Sigmoid colon (tissue), 4 donors: ENCODE results near the gene TBX3.

Source experiments
- EP300 ChIP-seq, 4 donors: sonication (generic); formaldehyde crosslinking; IDR thresholded peaks; one replicate each; pipeline ENCODE4 v1.6.1; 2017; ENCODE audit warnings: antibody characterized with exemption in 4 of 4
- POLR2A ChIP-seq, 2 donors: fragments of 450-650 bp; IDR thresholded peaks; one replicate each; pipeline ENCODE4 v1.6.1; 2016; ENCODE audit warnings: antibody characterized with exemption in 2 of 2, mild to moderate bottlenecking in 2 of 2, moderate library complexity in 2 of 2
- POLR2AphosphoS5 ChIP-seq, 4 donors: sonication (generic); formaldehyde crosslinking; IDR thresholded peaks; one replicate each; pipeline ENCODE4 v1.6.1; 2017; ENCODE audit warnings: antibody characterized with exemption in 4 of 4
- TF ChIP-seq, protein P1 (sequence below), 4 experiments: fragments of 450-650 bp in 3 of 4; fragments of 200-600 bp in 1 of 4; IDR thresholded peaks; one replicate each; pipeline ENCODE4 v1.5.1; 2016 to 2019; ENCODE audit warnings: antibody characterized with exemption in 4 of 4, mild to moderate bottlenecking in 3 of 4, moderate library complexity in 2 of 4

DNA sequence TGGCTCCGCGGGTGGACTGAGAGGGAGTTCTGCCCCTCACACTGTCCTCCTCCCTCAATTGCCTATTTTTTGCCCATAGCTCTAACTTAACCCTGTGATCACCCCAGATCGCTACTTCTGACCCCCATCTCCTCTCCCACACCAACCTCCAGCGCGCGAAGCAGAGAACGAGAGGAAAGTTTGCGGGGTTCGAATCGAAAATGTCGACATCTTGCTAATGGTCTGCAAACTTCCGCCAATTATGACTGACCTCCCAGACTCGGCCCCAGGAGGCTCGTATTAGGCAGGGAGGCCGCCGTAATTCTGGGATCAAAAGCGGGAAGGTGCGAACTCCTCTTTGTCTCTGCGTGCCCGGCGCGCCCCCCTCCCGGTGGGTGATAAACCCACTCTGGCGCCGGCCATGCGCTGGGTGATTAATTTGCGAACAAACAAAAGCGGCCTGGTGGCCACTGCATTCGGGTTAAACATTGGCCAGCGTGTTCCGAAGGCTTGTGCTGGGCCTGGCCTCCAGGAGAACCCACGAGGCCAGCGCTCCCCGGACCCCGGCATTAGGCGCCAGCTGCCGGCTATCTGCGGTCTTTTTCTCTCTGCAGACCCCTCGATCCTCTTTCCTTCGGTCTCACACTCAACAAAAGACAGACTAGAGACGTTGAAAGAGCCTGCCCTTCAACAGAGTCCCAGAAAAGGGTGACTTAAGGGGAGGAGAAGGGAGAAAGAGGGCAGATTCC, 3.0 kb upstream of the TBX3 start:
- no peak for TF ChIP-seq POLR2A (IDR thresholded peaks at IDR 0.05)
- TF ChIP-seq, protein P1, sequence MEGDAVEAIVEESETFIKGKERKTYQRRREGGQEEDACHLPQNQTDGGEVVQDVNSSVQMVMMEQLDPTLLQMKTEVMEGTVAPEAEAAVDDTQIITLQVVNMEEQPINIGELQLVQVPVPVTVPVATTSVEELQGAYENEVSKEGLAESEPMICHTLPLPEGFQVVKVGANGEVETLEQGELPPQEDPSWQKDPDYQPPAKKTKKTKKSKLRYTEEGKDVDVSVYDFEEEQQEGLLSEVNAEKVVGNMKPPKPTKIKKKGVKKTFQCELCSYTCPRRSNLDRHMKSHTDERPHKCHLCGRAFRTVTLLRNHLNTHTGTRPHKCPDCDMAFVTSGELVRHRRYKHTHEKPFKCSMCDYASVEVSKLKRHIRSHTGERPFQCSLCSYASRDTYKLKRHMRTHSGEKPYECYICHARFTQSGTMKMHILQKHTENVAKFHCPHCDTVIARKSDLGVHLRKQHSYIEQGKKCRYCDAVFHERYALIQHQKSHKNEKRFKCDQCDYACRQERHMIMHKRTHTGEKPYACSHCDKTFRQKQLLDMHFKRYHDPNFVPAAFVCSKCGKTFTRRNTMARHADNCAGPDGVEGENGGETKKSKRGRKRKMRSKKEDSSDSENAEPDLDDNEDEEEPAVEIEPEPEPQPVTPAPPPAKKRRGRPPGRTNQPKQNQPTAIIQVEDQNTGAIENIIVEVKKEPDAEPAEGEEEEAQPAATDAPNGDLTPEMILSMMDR (IDR thresholded peaks at IDR 0.05): no peak
- no peak for TF ChIP-seq POLR2AphosphoS5 (IDR thresholded peaks at IDR 0.05)
- TF ChIP-seq EP300 (IDR thresholded peaks at IDR 0.05): no peak
